ENCODE results near the gene PHAF1. TPM values are rescaled to one million over a fixed set of nuclear protein-coding genes. Genes with fewer than 3 reads are reported as not detected.

PHAF1 gene
- total and polyA plus RNA-seq, 2 of the 8 experiments (the other 6 are each of a cell fraction or from before 2014, with no cell fraction given), result 18.6 to 26.4 TPM

- Histone ChIP-seq H3K56ac (replicated peaks; ENCODE audit: insufficient read length, low read depth, low read length) (no peak overlapping the region), H3K18ac (ENCODE audit: extremely low read depth, low read length) (peak overlapping the region; percentile 48; the same call in 1 of the 2 replicates), H3K9ac (replicated peaks in 1 of 4; ENCODE audit: extremely low read depth in 1 of 4, low read depth in 3 of 4, low read length in 3 of 4) (no peak overlapping the region), H2BK5ac (ENCODE audit: low read depth, low read length) (no peak overlapping the region), H2AFZ (ENCODE audit: low read length) (peak overlapping the region; percentile 75; the same call in 1 of the 2 replicates), H2BK15ac (ENCODE audit: low read length) (no peak overlapping the region; the same call in 1 of the 2 replicates), H3K23me2 (ENCODE audit: low read depth, low read length) (peaks cover 15% of the 10 kb centered on the region), H4K20me1 (replicated peaks in 1 of 2; ENCODE audit: control insufficient read depth in 1 of 2, insufficient read depth in 2 of 2, low read length in 2 of 2) (peaks cover 2 to 23% of the 10 kb centered on the region in 2 experiments), H3K4ac (replicated peaks; ENCODE audit: insufficient read length, low read depth, low read length) (peak overlapping the region; percentile 85), H2BK12ac (ENCODE audit: low read depth, low read length) (no peak overlapping the region), H2BK20ac (ENCODE audit: low read length) (no peak overlapping the region), H2BK120ac (replicated peaks; ENCODE audit: low read depth, low read length) (no peak overlapping the region), H2AK5ac (ENCODE audit: low read depth, low read length) (no peak overlapping the region), H3K4me2 (ENCODE audit: insufficient read depth in 1 of 2, low read depth in 2 of 2, low read length in 2 of 2) (peak overlapping the region; percentile 71 to 98), H3K4me1 (replicated peaks in 1 of 4; ENCODE audit: control insufficient read depth in 3 of 4, insufficient read depth in 4 of 4, low read length in 3 of 4) (peaks cover 0 to 33% (median 30%) of the 10 kb centered on the region in 4 experiments; a peak in 6 of 7 replicates), H4K5ac (ENCODE audit: insufficient read length, low read depth, low read length) (no peak overlapping the region), H3K23ac (ENCODE audit: insufficient read length) (no peak overlapping the region), H3K79me1 (ENCODE audit: low read depth, low read length) (no peaks in the 10 kb centered on the region), H3K36me3 (ENCODE audit: control insufficient read depth in 2 of 4, insufficient read depth in 4 of 4, low read length in 3 of 4) (peaks cover 0 to 14% (median 0%) of the 10 kb centered on the region in 4 experiments; a peak in 1 of 8 replicates), H4K91ac (replicated peaks; ENCODE audit: insufficient read length, low read length) (no peak overlapping the region), H4K8ac (ENCODE audit: extremely low read depth, insufficient read depth, low read length) (no peak overlapping the region), H3K4me3 (ENCODE audit: extremely low read depth in 1 of 4, insufficient read depth in 2 of 4, low read depth in 3 of 4, low read length in 4 of 4) (peak overlapping the region; percentile 11 to 56 (median 22); a peak in 6 of 8 replicates), H3K9me3 (ENCODE audit: insufficient read depth in 2 of 2, low read depth in 1 of 2, low read length in 1 of 2) (no peaks in the 10 kb centered on the region), H3K27ac (ENCODE audit: low read depth, low read length) (no peak overlapping the region), H3K27me3 (replicated peaks in 1 of 4; ENCODE audit: control insufficient read depth in 3 of 4, extremely low read depth in 1 of 4, insufficient read depth in 3 of 4, low read length in 3 of 4) (peaks cover 93 to 100% (median 99%) of the 10 kb centered on the region in 4 experiments), H3K14ac (ENCODE audit: insufficient read length) (no peak overlapping the region), H3K79me2 (ENCODE audit: control insufficient read depth in 1 of 2, insufficient read depth in 2 of 2, low read length in 2 of 2) (no peaks in the 10 kb centered on the region)
- POLR2A ChIA-PET (ENCODE audit: partially characterized antibody), result interaction anchor here (0.7 to 7.9 kb wide), 6 partner anchors 8 to 39 kb away, joined by 3 to 59 read pairs (median 10); partner anchors contain the start of genes B3GNT9 and MATCAP1
- DNase-seq (ENCODE audit: low read depth in 1 of 2, low spot score in 2 of 2), result peak in 1 of 2 experiments; percentile 73
- CTCF ChIA-PET (ENCODE audit: partially characterized antibody), result interaction anchor here (0.6 to 19.3 kb wide), 15 partner anchors 6 to 481 kb away, joined by 3 to 291 read pairs (median 5); partner anchors contain the start of genes B3GNT9, ELMO3, FBXL8 and HSF4
- WGBS, 2 experiments (ENCODE audit: extremely low coverage in 1 of 2, insufficient coverage in 1 of 2, insufficient read length in 1 of 2, insufficient replicate concordance in 2 of 2, low coverage in 1 of 2, low lambda C conversion rate in 2 of 2, missing lambda C conversion rate in 1 of 2), result 4% methylated on average over 92 of the region's 99 CpGs; no CpG with 5 or more reads in 1 of the 2 experiments
- no peak for FAIRE-seq
- TF ChIP-seq PHF8 (conservative IDR thresholded peaks at IDR 0.05; ENCODE audit: low read depth, low read length) (no peak), TEAD4 (IDR thresholded peaks at IDR 0.05; ENCODE audit: low read depth, low read length) (no peak), RAD21 (IDR thresholded peaks at IDR 0.05 in 1 of 2, conservative IDR thresholded peaks at IDR 0.05 in 1 of 2; ENCODE audit: low read depth in 2 of 2, low read length in 2 of 2) (no peak), KDM1A (IDR thresholded peaks at IDR 0.05; ENCODE audit: borderline replicate concordance, low read length) (no peak), BCL11A (IDR thresholded peaks at IDR 0.05; ENCODE audit: low read depth in 2 of 2, low read length in 2 of 2) (no peak), RBBP5 (IDR thresholded peaks at IDR 0.05; ENCODE audit: borderline replicate concordance, low read depth, low read length) (peak; percentile 44; the same call in 1 of the 2 replicates), POLR2AphosphoS5 (IDR thresholded peaks at IDR 0.05; ENCODE audit: low read depth, low read length) (no peak), SP2 (IDR thresholded peaks at IDR 0.05; ENCODE audit: low read length) (no peak), EGR1 (IDR thresholded peaks at IDR 0.05; ENCODE audit: borderline replicate concordance, low read depth, low read length) (no peak)
- TF ChIP-seq, protein P1, sequence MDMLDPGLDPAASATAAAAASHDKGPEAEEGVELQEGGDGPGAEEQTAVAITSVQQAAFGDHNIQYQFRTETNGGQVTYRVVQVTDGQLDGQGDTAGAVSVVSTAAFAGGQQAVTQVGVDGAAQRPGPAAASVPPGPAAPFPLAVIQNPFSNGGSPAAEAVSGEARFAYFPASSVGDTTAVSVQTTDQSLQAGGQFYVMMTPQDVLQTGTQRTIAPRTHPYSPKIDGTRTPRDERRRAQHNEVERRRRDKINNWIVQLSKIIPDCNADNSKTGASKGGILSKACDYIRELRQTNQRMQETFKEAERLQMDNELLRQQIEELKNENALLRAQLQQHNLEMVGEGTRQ (IDR thresholded peaks at IDR 0.05; ENCODE audit: low read length), result no peak
Observed at GRCh38 chr16:67163164-67163998, 53.6 kb downstream of the PHAF1 start.

All from H1 (cell line).